ENCODE data around the gene FYN.

The FYN gene

DNA sequence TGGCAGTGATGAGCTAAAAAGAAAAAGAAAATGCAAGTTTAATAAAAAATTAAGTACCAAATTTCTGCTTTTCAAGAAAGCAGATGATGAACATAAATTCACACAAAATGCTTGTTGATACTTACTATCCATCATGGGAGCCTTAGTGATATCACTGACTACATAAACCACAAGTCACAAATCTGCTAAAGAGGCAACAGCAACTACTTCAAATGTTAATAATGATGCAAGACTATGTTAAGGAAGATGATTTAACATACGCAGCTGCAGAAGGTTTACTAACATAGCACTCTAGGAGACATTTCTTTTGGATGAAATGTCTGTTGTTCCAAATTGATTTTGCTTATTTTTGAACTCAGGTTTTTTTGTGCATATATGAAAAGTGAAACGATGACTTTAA is 18.6 kb downstream of the FYN start:
- Histone ChIP-seq H3K4me3 (ENCODE audit: low read depth in 1 of 2, low read length in 2 of 2) (no peak overlapping the region), H3K4me1 (ENCODE audit: insufficient read depth, low read length) (no peaks in the 10 kb centered on the region), H2AFZ (ENCODE audit: low read depth, low read length) (no peak overlapping the region), H3K9me3 (ENCODE audit: insufficient read depth, low read length, severe bottlenecking) (no peaks in the 10 kb centered on the region), H3K4me2 (ENCODE audit: insufficient read depth, low read length) (no peak overlapping the region), H4K20me1 (ENCODE audit: insufficient read depth, low read length) (peaks cover 75% of the 10 kb centered on the region), H3K9ac (ENCODE audit: low read depth, low read length) (no peak overlapping the region), H3K27me3 (ENCODE audit: insufficient read depth, low read length, poor library complexity) (no peaks in the 10 kb centered on the region), H3K79me2 (ENCODE audit: insufficient read depth, low read length) (peaks cover 98% of the 10 kb centered on the region), H3K27ac (ENCODE audit: low read length) (no peak overlapping the region), H3K36me3 (ENCODE audit: insufficient read depth, low read length) (peaks cover 10% of the 10 kb centered on the region; the same call in 1 of the 2 replicates)
- no peak for TF ChIP-seq EZH2 (IDR thresholded peaks at IDR 0.05; ENCODE audit: borderline replicate concordance, low read depth, low read length, severe bottlenecking)
- TF ChIP-seq, protein P1, sequence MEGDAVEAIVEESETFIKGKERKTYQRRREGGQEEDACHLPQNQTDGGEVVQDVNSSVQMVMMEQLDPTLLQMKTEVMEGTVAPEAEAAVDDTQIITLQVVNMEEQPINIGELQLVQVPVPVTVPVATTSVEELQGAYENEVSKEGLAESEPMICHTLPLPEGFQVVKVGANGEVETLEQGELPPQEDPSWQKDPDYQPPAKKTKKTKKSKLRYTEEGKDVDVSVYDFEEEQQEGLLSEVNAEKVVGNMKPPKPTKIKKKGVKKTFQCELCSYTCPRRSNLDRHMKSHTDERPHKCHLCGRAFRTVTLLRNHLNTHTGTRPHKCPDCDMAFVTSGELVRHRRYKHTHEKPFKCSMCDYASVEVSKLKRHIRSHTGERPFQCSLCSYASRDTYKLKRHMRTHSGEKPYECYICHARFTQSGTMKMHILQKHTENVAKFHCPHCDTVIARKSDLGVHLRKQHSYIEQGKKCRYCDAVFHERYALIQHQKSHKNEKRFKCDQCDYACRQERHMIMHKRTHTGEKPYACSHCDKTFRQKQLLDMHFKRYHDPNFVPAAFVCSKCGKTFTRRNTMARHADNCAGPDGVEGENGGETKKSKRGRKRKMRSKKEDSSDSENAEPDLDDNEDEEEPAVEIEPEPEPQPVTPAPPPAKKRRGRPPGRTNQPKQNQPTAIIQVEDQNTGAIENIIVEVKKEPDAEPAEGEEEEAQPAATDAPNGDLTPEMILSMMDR (IDR thresholded peaks at IDR 0.05; ENCODE audit: borderline replicate concordance, extremely low read depth, low read length, poor library complexity, severe bottlenecking), result no peak
- DNase-seq (no peak), ATAC-seq (ENCODE audit: insufficient read depth, low read depth) (peak; percentile 64)

DNA sequence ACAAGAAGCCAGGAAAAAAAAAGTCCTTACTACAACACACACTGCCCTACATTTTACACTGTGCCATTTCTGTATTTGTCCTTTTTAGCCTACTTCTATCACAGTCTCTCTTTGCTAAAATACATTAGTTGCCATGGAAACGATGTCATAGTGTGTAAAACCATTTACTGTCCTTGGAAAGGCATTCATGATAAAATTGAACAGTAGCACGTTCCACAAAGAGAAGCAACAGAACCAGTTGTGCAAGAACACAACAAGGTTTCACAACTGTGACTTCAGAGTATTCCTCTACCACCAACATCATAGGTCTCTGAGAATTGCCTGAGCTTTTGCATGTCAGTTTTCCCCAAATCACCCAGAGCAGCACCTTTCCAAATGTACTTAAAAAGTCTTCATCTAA is 20.5 kb downstream of the FYN start:
- H3K4me1 ChIP-seq (ENCODE audit: insufficient read depth, low read length), result peaks cover 3% of the 10 kb centered on the region; the same call in 1 of the 2 replicates
- H4K20me1 ChIP-seq (ENCODE audit: insufficient read depth, low read length), result peaks cover 72% of the 10 kb centered on the region
- no peaks in the 10 kb centered on the region for H3K9me3 ChIP-seq (ENCODE audit: insufficient read depth, low read length, severe bottlenecking)
- no peak for ATAC-seq (ENCODE audit: insufficient read depth, low read depth)
- no peak for DNase-seq
- TF ChIP-seq, protein P1 (IDR thresholded peaks at IDR 0.05; ENCODE audit: borderline replicate concordance, extremely low read depth, low read length, poor library complexity, severe bottlenecking), result no peak
- TF ChIP-seq EZH2 (IDR thresholded peaks at IDR 0.05; ENCODE audit: borderline replicate concordance, low read depth, low read length, severe bottlenecking), result no peak
- peaks cover 14% of the 10 kb centered on the region; the same call in 1 of the 2 replicates for H3K36me3 ChIP-seq (ENCODE audit: insufficient read depth, low read length)
- H3K79me2 ChIP-seq (ENCODE audit: insufficient read depth, low read length), result peaks cover 97% of the 10 kb centered on the region
- no peak overlapping the region for H3K9ac ChIP-seq (ENCODE audit: low read depth, low read length)
- no peak overlapping the region for H2AFZ ChIP-seq (ENCODE audit: low read depth, low read length)
- H3K4me2 ChIP-seq (ENCODE audit: insufficient read depth, low read length), result no peak overlapping the region
- H3K27ac ChIP-seq (ENCODE audit: low read length), result no peak overlapping the region
- H3K27me3 ChIP-seq (ENCODE audit: insufficient read depth, low read length, poor library complexity), result no peaks in the 10 kb centered on the region
- H3K4me3 ChIP-seq (ENCODE audit: low read depth in 1 of 2, low read length in 2 of 2), result no peak overlapping the region

DNA sequence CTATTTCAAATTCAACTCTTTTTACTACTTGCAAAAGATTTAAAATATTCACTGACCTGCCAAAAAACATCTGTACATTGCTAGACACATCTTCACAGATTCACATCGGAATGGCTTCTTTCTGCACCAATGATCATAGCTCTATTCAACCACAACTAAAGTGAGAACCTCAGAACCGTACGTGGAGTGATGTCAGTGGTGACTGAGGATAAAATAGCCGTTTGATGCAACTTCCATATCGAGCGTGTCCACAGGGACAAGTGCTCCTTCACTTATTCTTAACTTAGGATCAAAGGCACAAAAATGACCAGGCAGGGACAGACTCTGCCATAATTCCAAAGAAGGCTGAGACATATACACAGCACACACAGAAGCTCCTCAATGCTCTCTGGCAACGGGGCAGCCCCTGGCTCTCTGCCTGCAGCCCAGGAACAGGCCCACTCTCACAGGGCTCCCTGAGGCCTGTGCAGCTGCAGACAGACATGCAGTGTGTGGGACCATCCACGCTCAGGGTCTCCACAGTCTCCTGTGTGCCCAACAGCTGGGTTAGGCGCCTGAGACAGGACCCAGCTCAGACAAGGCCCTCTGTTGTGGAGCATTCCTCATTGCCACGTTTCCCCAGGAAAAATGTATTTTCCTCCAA is 22.8 kb downstream of the FYN start:
- ATAC-seq (ENCODE audit: insufficient read depth, low read depth) (no peak), DNase-seq (no peak)
- H3K4me2 ChIP-seq (ENCODE audit: insufficient read depth, low read length), result no peak overlapping the region
- no peak overlapping the region for H3K9ac ChIP-seq (ENCODE audit: low read depth, low read length)
- H4K20me1 ChIP-seq (ENCODE audit: insufficient read depth, low read length), result peaks cover 81% of the 10 kb centered on the region
- TF ChIP-seq, protein P1 (IDR thresholded peaks at IDR 0.05; ENCODE audit: borderline replicate concordance, extremely low read depth, low read length, poor library complexity, severe bottlenecking), result no peak
- no peak for TF ChIP-seq EZH2 (IDR thresholded peaks at IDR 0.05; ENCODE audit: borderline replicate concordance, low read depth, low read length, severe bottlenecking)
- H3K4me3 ChIP-seq (ENCODE audit: low read depth in 1 of 2, low read length in 2 of 2), result no peak overlapping the region
- no peaks in the 10 kb centered on the region for H3K9me3 ChIP-seq (ENCODE audit: insufficient read depth, low read length, severe bottlenecking)
- peaks cover 28% of the 10 kb centered on the region for H3K36me3 ChIP-seq (ENCODE audit: insufficient read depth, low read length)
- H3K79me2 ChIP-seq (ENCODE audit: insufficient read depth, low read length), result peaks cover 99% of the 10 kb centered on the region
- H3K27me3 ChIP-seq (ENCODE audit: insufficient read depth, low read length, poor library complexity), result no peaks in the 10 kb centered on the region
- no peak overlapping the region for H3K27ac ChIP-seq (ENCODE audit: low read length)
- H2AFZ ChIP-seq (ENCODE audit: low read depth, low read length), result no peak overlapping the region
- H3K4me1 ChIP-seq (ENCODE audit: insufficient read depth, low read length), result peaks cover 20% of the 10 kb centered on the region
